Tibial nerve (tissue), 3 donors: ENCODE data around the gene SPAG8.

Experiments
- CTCF ChIP-seq, 5 experiments: fragments of 200-600 bp in 3 of 5; fragments of 450-650 bp in 2 of 5; sonication (generic) in 3 of 5; IDR thresholded peaks; one replicate each; pipeline ENCODE4 v1.5.1; 2016 to 2019; ENCODE audit warnings: antibody characterized with exemption in 5 of 5, mild to moderate bottlenecking in 3 of 5, moderate library complexity in 2 of 5
- POLR2A ChIP-seq, 2 donors: fragments of 450-650 bp; IDR thresholded peaks; one replicate each; pipeline ENCODE4 v1.6.1; 2017; ENCODE audit warnings: antibody characterized with exemption in 2 of 2, mild to moderate bottlenecking in 2 of 2, moderate library complexity in 2 of 2

GRCh38 chr9:35836595-35836994, 24.5 kb upstream of the SPAG8 start:
- no peak for TF ChIP-seq CTCF (IDR thresholded peaks at IDR 0.05)
- TF ChIP-seq POLR2A (IDR thresholded peaks at IDR 0.05): no peak
